ENCODE measurements around the gene FRMD6. TPM values are rescaled to one million over a fixed set of nuclear protein-coding genes. Genes with fewer than 3 reads are reported as not detected.

The FRMD6 gene
- total and polyA plus RNA-seq, 10 of the 15 experiments (the other 5 are each of a cell fraction or from before 2014, with no cell fraction given), result 0.86 to 7.8 (median 3.3) TPM

DNA sequence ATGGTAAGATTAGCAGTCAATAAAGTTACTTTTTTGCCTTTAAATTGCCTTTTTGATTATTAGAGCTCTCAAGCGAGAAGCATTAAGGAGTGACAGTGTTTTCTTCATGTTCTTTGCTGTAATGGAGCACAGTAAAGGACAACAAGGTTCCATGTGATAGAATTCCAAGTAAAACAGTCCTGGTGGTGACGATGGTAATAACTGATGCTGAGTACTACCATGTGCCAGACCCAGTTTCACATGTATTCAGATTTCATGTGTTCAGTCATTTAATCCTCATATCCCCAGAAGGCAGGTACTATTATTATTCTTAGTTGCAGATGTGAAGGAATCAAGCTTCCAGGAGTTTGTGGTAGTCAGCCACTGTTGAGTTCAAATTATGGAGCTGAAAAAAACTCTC, 79.0 kb downstream of the FRMD6 start:
- TF ChIP-seq, protein P1, sequence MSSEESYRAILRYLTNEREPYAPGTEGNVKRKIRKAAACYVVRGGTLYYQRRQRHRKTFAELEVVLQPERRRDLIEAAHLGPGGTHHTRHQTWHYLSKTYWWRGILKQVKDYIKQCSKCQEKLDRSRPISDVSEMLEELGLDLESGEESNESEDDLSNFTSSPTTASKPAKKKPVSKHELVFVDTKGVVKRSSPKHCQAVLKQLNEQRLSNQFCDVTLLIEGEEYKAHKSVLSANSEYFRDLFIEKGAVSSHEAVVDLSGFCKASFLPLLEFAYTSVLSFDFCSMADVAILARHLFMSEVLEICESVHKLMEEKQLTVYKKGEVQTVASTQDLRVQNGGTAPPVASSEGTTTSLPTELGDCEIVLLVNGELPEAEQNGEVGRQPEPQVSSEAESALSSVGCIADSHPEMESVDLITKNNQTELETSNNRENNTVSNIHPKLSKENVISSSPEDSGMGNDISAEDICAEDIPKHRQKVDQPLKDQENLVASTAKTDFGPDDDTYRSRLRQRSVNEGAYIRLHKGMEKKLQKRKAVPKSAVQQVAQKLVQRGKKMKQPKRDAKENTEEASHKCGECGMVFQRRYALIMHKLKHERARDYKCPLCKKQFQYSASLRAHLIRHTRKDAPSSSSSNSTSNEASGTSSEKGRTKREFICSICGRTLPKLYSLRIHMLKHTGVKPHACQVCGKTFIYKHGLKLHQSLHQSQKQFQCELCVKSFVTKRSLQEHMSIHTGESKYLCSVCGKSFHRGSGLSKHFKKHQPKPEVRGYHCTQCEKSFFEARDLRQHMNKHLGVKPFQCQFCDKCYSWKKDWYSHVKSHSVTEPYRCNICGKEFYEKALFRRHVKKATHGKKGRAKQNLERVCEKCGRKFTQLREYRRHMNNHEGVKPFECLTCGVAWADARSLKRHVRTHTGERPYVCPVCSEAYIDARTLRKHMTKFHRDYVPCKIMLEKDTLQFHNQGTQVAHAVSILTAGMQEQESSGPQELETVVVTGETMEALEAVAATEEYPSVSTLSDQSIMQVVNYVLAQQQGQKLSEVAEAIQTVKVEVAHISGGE (CRISPR knock-in tag; IDR thresholded peaks at IDR 0.05), result no peak
- no peak for TF ChIP-seq CREB1 (IDR thresholded peaks at IDR 0.05; ENCODE audit: low read depth)
- no TSS peak for BruUV-seq (replicated peaks)
- H2AFZ ChIP-seq (ENCODE audit: control insufficient read depth, low read depth, low read length), result no peak overlapping the region
- H3K4me2 ChIP-seq (ENCODE audit: control insufficient read depth, insufficient read depth), result no peak overlapping the region
- no peak for DNase-seq (ENCODE audit: low read depth, low spot score)
- no peak for FAIRE-seq
- no peaks in the 10 kb centered on the region for H3K27me3 ChIP-seq (replicated peaks in 1 of 2; ENCODE audit: control insufficient read depth in 2 of 2, insufficient read depth in 2 of 2, low read length in 1 of 2)
- ChIA-PET POLR2A (no interaction called here), SMC1A (ENCODE audit: uncharacterized antibody, unreplicated experiment) (interaction anchor here (1.0 kb wide), 1 partner anchor 23 kb away, joined by 3 read pairs; no protein-coding TSS in a partner anchor), RAD21 (ENCODE audit: unreplicated experiment) (no interaction called here), CTCF (interaction anchor here (0.6 kb wide), 1 partner anchor 50 kb away, joined by 3 read pairs; no protein-coding TSS in a partner anchor)
- 47% methylated on average over 2 of the region's 2 CpGs for WGBS (ENCODE audit: insufficient coverage, insufficient replicate concordance, low lambda C conversion rate, missing lambda C conversion rate)
- no peaks in the 10 kb centered on the region for H4K20me1 ChIP-seq (ENCODE audit: control insufficient read depth, insufficient read depth)
- ATAC-seq, result no peak
- in situ Hi-C loops (cut with MboI) (no loop called here), intact Hi-C loops (cut with micrococcal nuclease; ENCODE audit: unreplicated experiment) (no loop called here)
- H3K36me3 ChIP-seq (ENCODE audit: control insufficient read depth in 2 of 2, insufficient read depth in 2 of 2, low read length in 1 of 2), result no peaks in the 10 kb centered on the region
- no peak overlapping the region for H3K9ac ChIP-seq (ENCODE audit: control insufficient read depth, insufficient read depth, low read length)
- H3K4me3 ChIP-seq, result no peak overlapping the region
- H3K27ac ChIP-seq (ENCODE audit: control insufficient read depth, insufficient read depth), result no peak overlapping the region
- no peaks in the 10 kb centered on the region for H3K79me2 ChIP-seq (ENCODE audit: control insufficient read depth, insufficient read depth, low read length)
- no peaks in the 10 kb centered on the region for H3K4me1 ChIP-seq (ENCODE audit: control insufficient read depth, insufficient read depth, low read length)
- no peaks in the 10 kb centered on the region for H3K9me3 ChIP-seq (replicated peaks; ENCODE audit: control insufficient read depth, insufficient read depth, low read length)

DNA sequence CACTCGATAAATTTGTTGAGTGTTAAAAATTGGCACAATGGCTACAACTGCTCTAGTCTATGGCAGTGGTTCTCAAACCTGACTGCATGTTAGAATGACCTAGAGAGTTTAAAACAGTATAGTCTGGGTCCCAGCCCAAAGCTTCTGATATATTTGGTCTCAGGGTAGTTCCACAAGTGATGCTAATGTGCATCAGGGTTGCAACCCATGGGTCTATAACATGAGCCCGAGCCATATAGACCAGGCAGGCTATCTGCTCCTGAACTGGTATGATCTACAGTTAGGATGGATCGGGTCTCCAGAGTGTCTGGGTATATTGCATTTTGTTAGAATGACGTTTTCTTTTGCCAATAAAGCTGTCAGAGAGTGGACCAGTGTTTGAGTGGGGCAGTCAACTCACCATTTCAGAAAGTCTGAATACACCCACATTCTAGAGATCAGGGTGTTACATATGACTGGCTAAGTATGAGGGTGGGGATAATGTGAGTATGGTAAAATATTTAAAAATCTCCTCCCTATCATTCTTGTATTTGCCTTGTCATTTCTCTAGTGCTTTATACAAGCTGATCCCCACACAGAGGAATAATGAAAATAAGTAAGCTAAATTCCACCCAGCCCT, 80.9 kb downstream of the FRMD6 start:
- RAD21 ChIA-PET (ENCODE audit: unreplicated experiment), result no interaction called here
- in situ Hi-C loops (cut with MboI) (no loop called here), intact Hi-C loops (cut with micrococcal nuclease; ENCODE audit: unreplicated experiment) (no loop called here)
- ATAC-seq (no peak), DNase-seq (ENCODE audit: low read depth, low spot score) (no peak), FAIRE-seq (no peak)
- Histone ChIP-seq H3K4me2 (ENCODE audit: control insufficient read depth, insufficient read depth) (no peak overlapping the region), H3K27ac (ENCODE audit: control insufficient read depth, insufficient read depth) (no peak overlapping the region), H3K9me3 (replicated peaks; ENCODE audit: control insufficient read depth, insufficient read depth, low read length) (no peaks in the 10 kb centered on the region), H2AFZ (ENCODE audit: control insufficient read depth, low read depth, low read length) (no peak overlapping the region), H3K9ac (ENCODE audit: control insufficient read depth, insufficient read depth, low read length) (no peak overlapping the region), H3K36me3 (ENCODE audit: control insufficient read depth in 2 of 2, insufficient read depth in 2 of 2, low read length in 1 of 2) (no peaks in the 10 kb centered on the region), H3K27me3 (replicated peaks in 1 of 2; ENCODE audit: control insufficient read depth in 2 of 2, insufficient read depth in 2 of 2, low read length in 1 of 2) (peaks cover 0 to under 1% of the 10 kb centered on the region in 2 experiments; a peak in 1 of 4 replicates), H3K79me2 (ENCODE audit: control insufficient read depth, insufficient read depth, low read length) (no peaks in the 10 kb centered on the region), H3K4me3 (no peak overlapping the region), H3K4me1 (ENCODE audit: control insufficient read depth, insufficient read depth, low read length) (no peaks in the 10 kb centered on the region), H4K20me1 (ENCODE audit: control insufficient read depth, insufficient read depth) (no peaks in the 10 kb centered on the region)
- POLR2A ChIA-PET, result no interaction called here
- SMC1A ChIA-PET (ENCODE audit: uncharacterized antibody, unreplicated experiment), result interaction anchor here (0.6 kb wide), 1 partner anchor 79 kb away, joined by 5 read pairs; no protein-coding TSS in a partner anchor
- CTCF ChIA-PET, result no interaction called here
- TF ChIP-seq CHD1 (IDR thresholded peaks at IDR 0.05; ENCODE audit: low read depth, low read length), result no peak
- no peak for TF ChIP-seq SIN3A (IDR thresholded peaks at IDR 0.05; ENCODE audit: low read depth, low read length)
- no TSS peak for BruUV-seq (replicated peaks)
- 21% methylated on average over 4 of the region's 4 CpGs for WGBS (ENCODE audit: insufficient coverage, insufficient replicate concordance, low lambda C conversion rate, missing lambda C conversion rate)
